Stomach (tissue), 4 donors: Measurements from ENCODE around the gene SEC14L3.

Source experiments
- POLR2A ChIP-seq, 4 donors: fragments of 450-650 bp; IDR thresholded peaks; one replicate each; pipeline ENCODE4 v1.6.1; 2016; ENCODE audit warnings: antibody characterized with exemption in 4 of 4, control low read depth in 2 of 4, mild to moderate bottlenecking in 1 of 4, moderate library complexity in 1 of 4
- POLR2AphosphoS5 ChIP-seq, 3 donors: sonication (generic); formaldehyde crosslinking; IDR thresholded peaks; one replicate each; pipeline ENCODE4 v1.6.1; 2016; ENCODE audit warnings: antibody characterized with exemption in 3 of 3

DNA sequence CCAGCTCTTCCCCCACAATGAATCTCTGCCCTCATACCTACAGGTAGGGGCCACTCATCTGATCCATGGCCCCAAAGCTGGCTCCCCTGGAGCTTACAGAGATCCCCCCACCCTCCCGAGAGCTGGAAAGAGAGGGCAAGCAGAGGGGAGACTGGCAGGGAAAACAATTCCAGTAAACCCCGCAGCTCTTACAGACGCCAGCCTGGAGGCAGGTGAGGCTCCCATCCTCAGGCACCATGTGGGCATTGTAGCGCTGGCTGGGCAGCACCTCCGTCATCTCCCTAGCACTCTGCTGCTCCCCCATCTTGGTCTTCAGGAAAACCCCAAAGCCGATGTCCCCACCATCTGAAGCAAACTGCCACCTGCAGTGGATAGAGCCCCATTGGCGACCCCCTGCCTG lies 19.6 kb upstream of the SEC14L3 start:
- TF ChIP-seq POLR2AphosphoS5 (IDR thresholded peaks at IDR 0.05) (no peak), POLR2A (IDR thresholded peaks at IDR 0.05) (no peak)
